Measurements from ENCODE around the gene IFNB1.

Gene IFNB1

DNA sequence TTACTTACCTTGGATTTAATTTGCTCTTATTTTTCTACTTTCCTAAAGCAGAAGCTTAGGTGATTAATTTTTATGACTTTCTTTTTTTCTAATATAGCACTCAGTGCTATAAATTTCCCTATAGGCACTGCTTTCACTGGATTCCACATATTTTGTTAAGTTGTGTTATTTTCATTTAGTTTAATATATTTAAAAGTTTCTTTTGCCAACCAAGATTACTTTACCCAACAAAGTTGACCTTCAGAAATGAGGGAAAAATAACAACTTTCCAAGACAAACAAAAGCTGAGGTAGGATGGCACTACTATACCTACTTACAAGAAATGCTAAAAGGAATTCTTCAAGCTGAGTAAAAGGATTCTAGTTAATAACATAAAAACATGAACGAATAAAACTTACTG is 8.8 kb upstream of the IFNB1 start:
- TF ChIP-seq NFRKB (IDR thresholded peaks at IDR 0.05) (no peak), LEF1 (IDR thresholded peaks at IDR 0.05; ENCODE audit: borderline replicate concordance) (no peak), FOXA1 (IDR thresholded peaks at IDR 0.05) (no peak), ZNF384 (IDR thresholded peaks at IDR 0.05) (no peak), SUZ12 (IDR thresholded peaks at IDR 0.05) (no peak), BHLHE40 (IDR thresholded peaks at IDR 0.05; ENCODE audit: borderline replicate concordance) (no peak), SP1 (IDR thresholded peaks at IDR 0.05) (no peak), FOXK2 (IDR thresholded peaks at IDR 0.05) (no peak), PKNOX1 (IDR thresholded peaks at IDR 0.05) (no peak), ARNT (IDR thresholded peaks at IDR 0.05) (no peak), FOXM1 (IDR thresholded peaks at IDR 0.05; ENCODE audit: borderline replicate concordance) (no peak)
- POLR2A ChIA-PET = no interaction called here
- CTCF ChIA-PET = no interaction called here
- no peak for DNase-seq (ENCODE audit: extremely low spot score)

GRCh38 chr9:21085005-21085404 is 7.3 kb upstream of the IFNB1 start:
- CTCF ChIA-PET = no interaction called here
- no peak for DNase-seq (ENCODE audit: extremely low spot score)
- POLR2A ChIA-PET = no interaction called here
- no peak for TF ChIP-seq FOXA1 (IDR thresholded peaks at IDR 0.05)
- TF ChIP-seq BHLHE40 (IDR thresholded peaks at IDR 0.05; ENCODE audit: borderline replicate concordance) = no peak
- TF ChIP-seq CTBP1 (IDR thresholded peaks at IDR 0.05; ENCODE audit: borderline replicate concordance) = no peak
- TF ChIP-seq SUZ12 (IDR thresholded peaks at IDR 0.05) = no peak
- TF ChIP-seq ELF4 (IDR thresholded peaks at IDR 0.05) = no peak
- TF ChIP-seq TARDBP (IDR thresholded peaks at IDR 0.05) = no peak
- TF ChIP-seq SP1 (IDR thresholded peaks at IDR 0.05) = no peak
- TF ChIP-seq FOXM1 (IDR thresholded peaks at IDR 0.05; ENCODE audit: borderline replicate concordance) = no peak
- TF ChIP-seq NFRKB (IDR thresholded peaks at IDR 0.05) = no peak

GRCh38 chr9:21084242-21084850 is 6.6 kb upstream of the IFNB1 start:
- TF ChIP-seq L3MBTL2 (conservative IDR thresholded peaks at IDR 0.05) (no peak), ELF4 (IDR thresholded peaks at IDR 0.05) (no peak), SP1 (IDR thresholded peaks at IDR 0.05) (no peak), FOXM1 (IDR thresholded peaks at IDR 0.05; ENCODE audit: borderline replicate concordance) (no peak), CTBP1 (IDR thresholded peaks at IDR 0.05; ENCODE audit: borderline replicate concordance) (no peak), BHLHE40 (IDR thresholded peaks at IDR 0.05; ENCODE audit: borderline replicate concordance) (no peak), ZNF384 (IDR thresholded peaks at IDR 0.05) (no peak), PKNOX1 (IDR thresholded peaks at IDR 0.05) (no peak), LEF1 (IDR thresholded peaks at IDR 0.05; ENCODE audit: borderline replicate concordance) (no peak), HDGF (IDR thresholded peaks at IDR 0.05; ENCODE audit: borderline replicate concordance) (no peak), TARDBP (IDR thresholded peaks at IDR 0.05) (no peak), NFRKB (IDR thresholded peaks at IDR 0.05) (no peak), SUZ12 (IDR thresholded peaks at IDR 0.05) (no peak)
- ChIA-PET POLR2A (no interaction called here), CTCF (no interaction called here)
- DNase-seq (ENCODE audit: extremely low spot score) = no peak

GRCh38 chr9:21082671-21083070 is 4.9 kb upstream of the IFNB1 start:
- CTCF ChIA-PET = no interaction called here
- TF ChIP-seq BHLHE40 (IDR thresholded peaks at IDR 0.05; ENCODE audit: borderline replicate concordance) (no peak), PKNOX1 (IDR thresholded peaks at IDR 0.05) (no peak), TARDBP (IDR thresholded peaks at IDR 0.05) (no peak), FOXM1 (IDR thresholded peaks at IDR 0.05; ENCODE audit: borderline replicate concordance) (no peak), LEF1 (IDR thresholded peaks at IDR 0.05; ENCODE audit: borderline replicate concordance) (no peak), FOXA1 (IDR thresholded peaks at IDR 0.05) (no peak)
- DNase-seq (ENCODE audit: extremely low spot score) = no peak
- POLR2A ChIA-PET = no interaction called here

DNA sequence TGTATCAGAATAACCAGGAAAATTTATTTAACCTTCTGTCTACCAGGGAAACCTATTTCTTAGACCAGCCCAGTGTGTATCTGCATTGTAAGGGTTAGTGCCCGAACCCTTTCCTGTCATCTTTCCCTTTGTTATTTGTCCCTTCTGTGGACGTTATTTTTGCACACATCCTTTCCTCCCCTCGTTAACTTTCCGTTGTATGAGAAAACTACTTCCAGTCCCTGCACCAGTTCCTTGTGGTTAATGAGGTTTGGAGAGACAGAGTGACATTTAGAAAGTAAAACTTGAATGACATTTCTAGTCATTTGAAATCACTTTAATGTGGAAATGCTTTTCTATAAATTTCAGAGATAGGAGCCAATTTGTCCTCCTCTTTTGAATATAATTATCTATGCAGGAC is 4.3 kb upstream of the IFNB1 start:
- TF ChIP-seq CTBP1 (IDR thresholded peaks at IDR 0.05; ENCODE audit: borderline replicate concordance) (no peak), SUZ12 (IDR thresholded peaks at IDR 0.05) (no peak), TARDBP (IDR thresholded peaks at IDR 0.05) (no peak), NFRKB (IDR thresholded peaks at IDR 0.05) (no peak), FOXM1 (IDR thresholded peaks at IDR 0.05; ENCODE audit: borderline replicate concordance) (no peak), FOXK2 (IDR thresholded peaks at IDR 0.05) (no peak), L3MBTL2 (conservative IDR thresholded peaks at IDR 0.05) (no peak), BHLHE40 (IDR thresholded peaks at IDR 0.05; ENCODE audit: borderline replicate concordance) (no peak), FOXA1 (IDR thresholded peaks at IDR 0.05) (no peak), ARNT (IDR thresholded peaks at IDR 0.05) (no peak), PKNOX1 (IDR thresholded peaks at IDR 0.05) (no peak), SP1 (IDR thresholded peaks at IDR 0.05) (no peak), LEF1 (IDR thresholded peaks at IDR 0.05; ENCODE audit: borderline replicate concordance) (no peak), ZNF384 (IDR thresholded peaks at IDR 0.05) (no peak), HDGF (IDR thresholded peaks at IDR 0.05; ENCODE audit: borderline replicate concordance) (no peak)
- DNase-seq (ENCODE audit: extremely low spot score) = no peak
- POLR2A ChIA-PET = no interaction called here
- CTCF ChIA-PET = no interaction called here

DNA sequence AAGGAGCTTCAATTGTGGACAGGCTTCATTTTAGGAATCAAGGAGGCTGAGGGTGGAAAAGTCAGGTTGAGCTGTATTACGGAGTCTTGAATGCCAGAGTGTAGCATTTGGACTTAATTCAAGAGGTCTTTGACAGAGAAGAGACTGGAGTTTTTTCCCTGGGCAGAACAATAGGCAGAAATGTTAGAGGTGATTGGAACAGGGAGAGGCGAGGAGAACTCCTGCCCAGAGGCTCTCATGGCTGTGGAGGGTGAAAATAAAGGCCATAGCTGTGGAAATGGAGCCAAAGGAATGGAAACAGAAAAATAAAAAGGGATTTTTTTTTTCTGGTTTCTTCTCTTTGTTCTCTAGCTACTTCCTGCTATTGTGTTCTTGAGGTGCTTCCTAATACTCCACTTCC is 3.7 kb upstream of the IFNB1 start:
- no peak for DNase-seq (ENCODE audit: extremely low spot score)
- POLR2A ChIA-PET = no interaction called here
- no peak for TF ChIP-seq HDGF (IDR thresholded peaks at IDR 0.05; ENCODE audit: borderline replicate concordance)
- no peak for TF ChIP-seq ARNT (IDR thresholded peaks at IDR 0.05)
- TF ChIP-seq FOXM1 (IDR thresholded peaks at IDR 0.05; ENCODE audit: borderline replicate concordance) = no peak
- TF ChIP-seq FOXA1 (IDR thresholded peaks at IDR 0.05) = no peak
- TF ChIP-seq NFRKB (IDR thresholded peaks at IDR 0.05) = no peak
- no peak for TF ChIP-seq SP1 (IDR thresholded peaks at IDR 0.05)
- TF ChIP-seq BHLHE40 (IDR thresholded peaks at IDR 0.05; ENCODE audit: borderline replicate concordance) = no peak
- TF ChIP-seq SUZ12 (IDR thresholded peaks at IDR 0.05) = no peak
- TF ChIP-seq ZNF384 (IDR thresholded peaks at IDR 0.05) = no peak
- TF ChIP-seq FOXK2 (IDR thresholded peaks at IDR 0.05) = no peak
- no peak for TF ChIP-seq CTBP1 (IDR thresholded peaks at IDR 0.05; ENCODE audit: borderline replicate concordance)
- CTCF ChIA-PET = no interaction called here

All from HEK293T (cell line).